ENCODE results near the gene THAP11. TPM values are rescaled to one million over a fixed set of nuclear protein-coding genes. Genes with fewer than 3 reads are reported as not detected.

The THAP11 gene
- total RNA-seq (2022) = 38.3 and 39.1 TPM in 2 replicates
- percentile 59 among the genes with signal in this experiment for Bru-seq, nascent RNA
- percentile 84 among the genes with signal in this experiment for BruChase-seq, experiment 1, labeled RNA remaining after a 6-hour chase
- percentile 93 among the genes with signal in this experiment for BruChase-seq, experiment 2, labeled RNA remaining after a 2-hour chase
- long read RNA-seq, transcript THAP11-201 (1 exons, 2,114 nt) = major isoform, 130 of 132 reads
- long read RNA-seq, partial matches to known transcripts = 0 of 132 reads
- long read RNA-seq, other reads (novel, unspliced or antisense) = 2 of 132 reads

DNA sequence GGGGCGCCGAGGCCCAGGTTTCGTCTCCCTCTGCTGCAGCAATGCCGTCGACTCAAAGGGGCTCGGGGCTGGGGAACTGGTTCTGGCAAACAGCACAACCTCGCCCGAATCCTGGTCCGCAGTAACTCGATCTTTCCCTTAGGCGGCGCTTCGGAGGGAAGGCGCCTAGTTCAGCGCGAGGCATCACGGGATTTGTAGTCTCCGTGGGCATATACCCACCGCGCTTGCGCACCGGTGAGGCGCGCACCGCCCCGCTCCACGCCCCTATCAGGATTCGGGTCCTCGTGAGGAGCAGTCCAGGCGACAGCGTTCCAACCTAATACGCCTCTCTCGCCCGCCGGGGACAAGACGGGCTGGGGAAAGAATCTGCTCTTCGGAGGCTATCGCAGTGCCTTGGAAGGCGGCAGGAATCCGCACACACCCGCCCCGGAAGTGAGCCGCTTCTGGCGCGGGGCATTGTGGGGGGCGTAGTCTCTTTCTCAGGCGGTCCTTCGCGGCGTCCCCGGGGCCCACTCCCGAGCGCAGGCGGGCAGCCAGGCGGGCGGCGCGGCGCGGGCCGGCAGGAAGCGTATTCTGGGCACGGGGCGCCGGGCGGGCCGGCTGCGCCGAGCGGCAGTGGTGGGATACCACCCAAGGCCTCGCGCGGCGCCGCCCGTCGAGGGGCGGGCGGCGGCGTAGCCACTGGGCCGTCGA, at the start of gene THAP11:
TSS of gene THAP11 (plus strand) at position 505 of the 693 bp plus-strand sequence. CDS start 235 bp downstream, outside the sequence.
- H3K36me3 Mint-ChIP-seq (ENCODE audit: insufficient read depth, unreplicated experiment) = peaks cover 46% of the 10 kb centered on the region
- intact Hi-C loops (cut with micrococcal nuclease; ENCODE audit: unreplicated experiment) = no loop called here
- BruUV-seq (replicated peaks) = no TSS peak
- TF ChIP-seq, protein P1, sequence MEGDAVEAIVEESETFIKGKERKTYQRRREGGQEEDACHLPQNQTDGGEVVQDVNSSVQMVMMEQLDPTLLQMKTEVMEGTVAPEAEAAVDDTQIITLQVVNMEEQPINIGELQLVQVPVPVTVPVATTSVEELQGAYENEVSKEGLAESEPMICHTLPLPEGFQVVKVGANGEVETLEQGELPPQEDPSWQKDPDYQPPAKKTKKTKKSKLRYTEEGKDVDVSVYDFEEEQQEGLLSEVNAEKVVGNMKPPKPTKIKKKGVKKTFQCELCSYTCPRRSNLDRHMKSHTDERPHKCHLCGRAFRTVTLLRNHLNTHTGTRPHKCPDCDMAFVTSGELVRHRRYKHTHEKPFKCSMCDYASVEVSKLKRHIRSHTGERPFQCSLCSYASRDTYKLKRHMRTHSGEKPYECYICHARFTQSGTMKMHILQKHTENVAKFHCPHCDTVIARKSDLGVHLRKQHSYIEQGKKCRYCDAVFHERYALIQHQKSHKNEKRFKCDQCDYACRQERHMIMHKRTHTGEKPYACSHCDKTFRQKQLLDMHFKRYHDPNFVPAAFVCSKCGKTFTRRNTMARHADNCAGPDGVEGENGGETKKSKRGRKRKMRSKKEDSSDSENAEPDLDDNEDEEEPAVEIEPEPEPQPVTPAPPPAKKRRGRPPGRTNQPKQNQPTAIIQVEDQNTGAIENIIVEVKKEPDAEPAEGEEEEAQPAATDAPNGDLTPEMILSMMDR (IDR thresholded peaks at IDR 0.05; ENCODE audit: unreplicated experiment) = peak; percentile 86
- no peaks in the 10 kb centered on the region for H3K9me3 Mint-ChIP-seq (ENCODE audit: low read depth, unreplicated experiment)
- H3K27ac Mint-ChIP-seq (ENCODE audit: unreplicated experiment) = peak within 1 kb of the TSS; percentile 82
- H3K4me1 Mint-ChIP-seq (ENCODE audit: low read depth, unreplicated experiment) = peaks cover 36% of the 10 kb centered on the region
- H3K4me3 Mint-ChIP-seq (ENCODE audit: low read depth, unreplicated experiment) = peak within 1 kb of the TSS; percentile 99
- CTCF ChIA-PET = no interaction called here
- no peaks in the 10 kb centered on the region for H3K27me3 Mint-ChIP-seq (ENCODE audit: unreplicated experiment)
- peak; percentile 97 for DNase-seq

DNA sequence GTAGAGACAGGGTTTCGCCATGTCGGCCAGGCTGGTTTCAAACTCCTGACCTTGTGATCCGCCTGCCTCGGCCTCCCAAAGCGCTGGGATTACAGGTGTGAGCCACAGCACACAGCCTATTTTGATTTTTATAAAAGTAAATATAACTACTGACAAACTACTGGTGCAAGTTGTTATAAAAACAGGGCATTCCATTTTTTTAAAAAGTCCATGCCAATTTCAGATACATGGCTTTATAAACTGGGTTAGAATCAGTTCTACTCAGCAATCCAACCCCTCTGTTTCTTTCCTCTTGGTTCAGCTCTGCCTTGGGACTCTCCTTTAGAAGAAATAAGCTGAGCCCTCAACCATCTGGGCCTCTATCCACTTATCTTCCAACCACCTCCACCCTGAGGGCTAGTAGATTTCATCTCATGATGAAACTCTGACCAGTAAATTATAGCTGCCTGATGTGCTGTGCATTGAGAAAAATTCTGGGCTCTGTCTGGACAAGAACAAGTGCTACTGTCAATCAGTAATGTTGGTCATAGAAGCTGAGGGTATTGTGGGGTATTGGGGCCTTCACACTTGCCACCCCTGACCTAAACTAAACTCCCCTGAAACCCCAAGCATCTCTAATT, 45.9 kb upstream of the THAP11 start:
- H3K9me3 Mint-ChIP-seq (ENCODE audit: low read depth, unreplicated experiment) = no peaks in the 10 kb centered on the region
- H3K36me3 Mint-ChIP-seq (ENCODE audit: insufficient read depth, unreplicated experiment) = peaks cover 4% of the 10 kb centered on the region
- no peak overlapping the region for H3K4me3 Mint-ChIP-seq (ENCODE audit: low read depth, unreplicated experiment)
- no TSS peak for BruUV-seq (replicated peaks)
- H3K4me1 Mint-ChIP-seq (ENCODE audit: low read depth, unreplicated experiment) = no peaks in the 10 kb centered on the region
- H3K27ac Mint-ChIP-seq (ENCODE audit: unreplicated experiment) = no peak overlapping the region
- no peaks in the 10 kb centered on the region for H3K27me3 Mint-ChIP-seq (ENCODE audit: unreplicated experiment)
- intact Hi-C loops (cut with micrococcal nuclease; ENCODE audit: unreplicated experiment) = no loop called here
- TF ChIP-seq, protein P1 (IDR thresholded peaks at IDR 0.05; ENCODE audit: unreplicated experiment) = no peak
- no peak for DNase-seq
- CTCF ChIA-PET = interaction anchor here (0.6 kb wide), 3 partner anchors 9 to 161 kb away, joined by 3 to 5 read pairs (median 3); no protein-coding TSS in a partner anchor

DNA sequence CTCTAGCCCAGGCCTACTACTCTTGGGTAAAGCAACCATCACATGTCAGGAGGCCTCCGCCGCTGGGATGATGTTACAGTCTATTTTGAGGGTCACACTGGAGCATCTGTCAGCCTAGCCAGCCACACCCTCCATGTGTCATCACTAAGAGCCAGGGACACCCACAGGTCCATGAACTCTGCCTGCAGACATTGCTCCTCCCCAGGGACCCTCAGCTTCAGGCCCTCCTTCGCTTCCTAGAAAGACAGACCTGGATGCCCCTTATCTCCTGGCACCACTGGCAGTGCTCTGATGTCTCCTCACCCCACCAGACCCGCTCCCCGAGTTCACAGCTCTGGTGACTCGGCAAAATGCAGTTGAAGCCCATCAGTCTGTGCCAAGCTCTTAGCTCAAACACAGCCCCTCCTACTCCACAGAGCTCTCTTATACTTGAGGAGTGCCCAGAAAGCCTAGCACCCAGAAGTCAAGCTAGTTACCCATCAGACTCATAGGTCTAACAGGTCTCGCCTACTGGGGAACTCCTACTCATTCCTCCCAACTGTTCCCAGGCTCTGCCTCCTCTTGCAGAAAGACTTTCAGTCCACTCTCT, 41.7 kb upstream of the THAP11 start:
- TF ChIP-seq, protein P1 (IDR thresholded peaks at IDR 0.05; ENCODE audit: unreplicated experiment) = no peak
- no TSS peak for BruUV-seq (replicated peaks)
- intact Hi-C loops (cut with micrococcal nuclease; ENCODE audit: unreplicated experiment) = no loop called here
- Mint-ChIP-seq H3K9me3 (ENCODE audit: low read depth, unreplicated experiment) (no peaks in the 10 kb centered on the region), H3K36me3 (ENCODE audit: insufficient read depth, unreplicated experiment) (peaks cover 44% of the 10 kb centered on the region), H3K27me3 (ENCODE audit: unreplicated experiment) (no peaks in the 10 kb centered on the region), H3K4me1 (ENCODE audit: low read depth, unreplicated experiment) (peaks cover 10% of the 10 kb centered on the region), H3K27ac (ENCODE audit: unreplicated experiment) (no peak overlapping the region), H3K4me3 (ENCODE audit: low read depth, unreplicated experiment) (no peak overlapping the region)
- CTCF ChIA-PET = interaction anchor here (0.6 kb wide), 1 partner anchor 27 kb away, joined by 9 read pairs; no protein-coding TSS in a partner anchor
- no peak for DNase-seq

DNA sequence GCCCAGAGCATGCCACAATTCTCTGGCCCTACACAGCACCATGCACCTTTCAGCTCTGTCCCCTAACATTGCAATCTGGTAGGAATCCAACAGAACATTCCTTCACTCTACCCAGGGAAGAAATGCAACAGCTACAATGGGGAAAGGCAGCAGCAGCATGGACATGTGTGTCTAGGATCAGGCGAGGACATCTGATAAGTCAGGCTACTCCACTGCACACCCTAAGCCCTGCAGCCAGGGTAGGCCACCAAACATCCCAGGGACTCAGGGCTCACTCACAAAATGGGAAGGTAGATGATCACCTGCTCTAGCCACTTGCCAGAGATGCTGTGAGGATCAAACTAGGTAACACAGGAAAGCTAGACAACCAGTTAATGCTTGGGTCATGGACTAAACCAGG, 40.9 kb upstream of the THAP11 start:
- intact Hi-C loops (cut with micrococcal nuclease; ENCODE audit: unreplicated experiment) = no loop called here
- no peak overlapping the region for H3K27ac Mint-ChIP-seq (ENCODE audit: unreplicated experiment)
- H3K4me3 Mint-ChIP-seq (ENCODE audit: low read depth, unreplicated experiment) = no peak overlapping the region
- no peak for DNase-seq
- H3K9me3 Mint-ChIP-seq (ENCODE audit: low read depth, unreplicated experiment) = no peaks in the 10 kb centered on the region
- H3K36me3 Mint-ChIP-seq (ENCODE audit: insufficient read depth, unreplicated experiment) = peaks cover 52% of the 10 kb centered on the region
- CTCF ChIA-PET = no interaction called here
- no TSS peak for BruUV-seq (replicated peaks)
- TF ChIP-seq, protein P1 (IDR thresholded peaks at IDR 0.05; ENCODE audit: unreplicated experiment) = no peak
- peaks cover 11% of the 10 kb centered on the region for H3K4me1 Mint-ChIP-seq (ENCODE audit: low read depth, unreplicated experiment)
- H3K27me3 Mint-ChIP-seq (ENCODE audit: unreplicated experiment) = no peaks in the 10 kb centered on the region

Measured in Calu3 (cell line).